Retinal pigment epithelial cell (primary cell): Measurements from ENCODE around the gene PEMT.

Experiments used
- DNase-seq: peaks from one replicate; pipeline ENCODE4 v3.0.0-alpha.2; 2010; ENCODE audit warnings: low read depth
- H3K4me3 ChIP-seq: 2 replicates; pipeline ENCODE4 v1.5.1; 2011; ENCODE audit warnings: mild to moderate bottlenecking, low read length, control low read depth, moderate library complexity
- CTCF ChIP-seq: conservative IDR thresholded peaks from 2 replicates; pipeline ENCODE4 v1.5.1; 2011; ENCODE audit warnings: low read depth, low read length, control low read depth, inconsistent platforms

Gene PEMT

GRCh38 chr17:17587614-17588337 is 3.7 kb downstream of the PEMT start:
- no peak for TF ChIP-seq CTCF
- no peak overlapping the region for H3K4me3 ChIP-seq
- DNase-seq, result no peak

GRCh38 chr17:17582372-17582771 is 9.1 kb downstream of the PEMT start:
- no peak overlapping the region for H3K4me3 ChIP-seq
- TF ChIP-seq CTCF, result no peak
- DNase-seq, result no peak

GRCh38 chr17:17581509-17581908 is 10.0 kb downstream of the PEMT start:
- TF ChIP-seq CTCF, result no peak
- H3K4me3 ChIP-seq, result no peak overlapping the region
- DNase-seq, result no peak

- TF ChIP-seq CTCF, result no peak
- no peak overlapping the region for H3K4me3 ChIP-seq
- DNase-seq, result no peak
Observed at GRCh38 chr17:17580662-17581470, 10.6 kb downstream of the PEMT start.

- TF ChIP-seq CTCF, result no peak
- DNase-seq, result no peak
- H3K4me3 ChIP-seq, result no peak overlapping the region
Observed at GRCh38 chr17:17579691-17580090, 11.8 kb downstream of the PEMT start.

GRCh38 chr17:17577373-17577772 is 14.1 kb downstream of the PEMT start:
- DNase-seq, result no peak
- H3K4me3 ChIP-seq, result no peak overlapping the region
- TF ChIP-seq CTCF, result no peak
